CD4-positive, alpha-beta T cell (primary cell): Measurements from ENCODE around the gene RNF175. TPM values are rescaled to one million over a fixed set of nuclear protein-coding genes. Genes with fewer than 3 reads are reported as not detected.

Experiments used
- ATAC-seq: fragments of 200-7000 bp; cut with Tn5 transposase; one replicate; pipeline ENCODE4 v1.10.0; 2022; ENCODE audit warnings: mild to moderate bottlenecking; ENCODE audit not compliant: poor library complexity
- CTCF ChIA-PET: fragments of 350-600 bp; sonication (Branson Sonifier 250); formaldehyde crosslinking; loops from one replicate; lab custom pipeline; 2021; ENCODE audit warnings: antibody characterized with exemption, inconsistent platforms; lab: Charles Lee
- POLR2A ChIA-PET: fragments of 350-600 bp; sonication (Branson Sonifier 250); formaldehyde crosslinking; loops from one replicate; lab custom pipeline; 2021; ENCODE audit warnings: antibody characterized with exemption, inconsistent platforms; lab: Charles Lee
- DNase-seq, 14 experiments: peaks; one replicate each; pipeline ENCODE4 v3.0.0-alpha.2; 2013 to 2020; ENCODE audit warnings: mixed read lengths in 2 of 14
- H3K27ac ChIP-seq, 2 donors: one replicate each; pipeline versions ENCODE4 v1.5.1 to v1.7.0; 2013; ENCODE audit warnings: low read length in 2 of 2, low read depth in 1 of 2, mild to moderate bottlenecking in 1 of 2
- H3K27me3 ChIP-seq, 2 experiments: 1 replicate in 1 of 2; 2 replicates in 1 of 2; pipeline versions ENCODE4 v1.6.1 to v1.7.0; 2013; ENCODE audit warnings: low read length in 2 of 2, control low read depth in 1 of 2, mild to moderate bottlenecking in 1 of 2, moderate library complexity in 1 of 2; ENCODE audit not compliant: insufficient read depth in 2 of 2, control insufficient read depth in 1 of 2
- H3K36me3 ChIP-seq: one replicate; pipeline ENCODE4 v1.6.1; 2013; ENCODE audit warnings: low read length, control low read depth; ENCODE audit not compliant: insufficient read depth
- H3K4me1 ChIP-seq: one replicate; pipeline ENCODE4 v1.6.1; 2013; ENCODE audit warnings: low read length, control low read depth; ENCODE audit not compliant: insufficient read depth
- H3K4me3 ChIP-seq: one replicate; pipeline ENCODE4 v1.5.1; 2013; ENCODE audit warnings: mild to moderate bottlenecking, low read length, moderate library complexity
- H3K9me3 ChIP-seq, 2 experiments: 1 replicate in 1 of 2; 2 replicates in 1 of 2; pipeline versions ENCODE4 v1.6.1 to v1.7.0; 2013; ENCODE audit warnings: low read length in 2 of 2, mild to moderate bottlenecking in 2 of 2, control low read depth in 1 of 2, moderate library complexity in 1 of 2; ENCODE audit not compliant: control insufficient read depth in 1 of 2, insufficient read depth in 1 of 2
- H3K27ac Mint-ChIP-seq: one replicate; pipeline ENCODE4 v1.8.0; 2020; ENCODE audit warnings: mixed read lengths
- H3K27me3 Mint-ChIP-seq: one replicate; pipeline ENCODE4 v1.8.0; 2021; ENCODE audit warnings: mixed read lengths
- H3K36me3 Mint-ChIP-seq: one replicate; pipeline ENCODE4 v1.8.0; 2021; ENCODE audit warnings: low read depth, mixed read lengths
- H3K4me1 Mint-ChIP-seq: one replicate; pipeline ENCODE4 v1.8.0; 2021; ENCODE audit warnings: low read depth, mixed read lengths
- H3K4me3 Mint-ChIP-seq: one replicate; pipeline ENCODE4 v1.8.0; 2020; ENCODE audit warnings: mild to moderate bottlenecking, mixed read lengths
- H3K9me3 Mint-ChIP-seq: one replicate; pipeline ENCODE4 v1.8.0; 2020; ENCODE audit warnings: mixed read lengths
- CTCF ChIP-seq: fragments of 200-600 bp; IDR thresholded peaks from one replicate; pipeline ENCODE4 v1.8.0; 2022; ENCODE audit warnings: antibody characterized with exemption, mild to moderate bottlenecking
- intact Hi-C, 2 experiments: fragments of 100-400 bp; cut with DNase I in 1 of 2; cut with micrococcal nuclease in 1 of 2; formaldehyde crosslinking; loops; one replicate each; pipeline versions ENCODE4 v1.15.1 to v1.9.0; 2023 to 2025; cut with DNase I, micrococcal nuclease
- total RNA-seq, 174 experiments: library from RNA in 2 of 174; stranded (reverse) in 2 of 174; gene quantifications; one replicate each; pipeline ENCODE4 v1.2.3 and lab custom pipeline; 2021 to 2026

The RNF175 gene
- total RNA-seq, 2 experiments from 2014 or later = 1.4 to 1.8 TPM

DNA sequence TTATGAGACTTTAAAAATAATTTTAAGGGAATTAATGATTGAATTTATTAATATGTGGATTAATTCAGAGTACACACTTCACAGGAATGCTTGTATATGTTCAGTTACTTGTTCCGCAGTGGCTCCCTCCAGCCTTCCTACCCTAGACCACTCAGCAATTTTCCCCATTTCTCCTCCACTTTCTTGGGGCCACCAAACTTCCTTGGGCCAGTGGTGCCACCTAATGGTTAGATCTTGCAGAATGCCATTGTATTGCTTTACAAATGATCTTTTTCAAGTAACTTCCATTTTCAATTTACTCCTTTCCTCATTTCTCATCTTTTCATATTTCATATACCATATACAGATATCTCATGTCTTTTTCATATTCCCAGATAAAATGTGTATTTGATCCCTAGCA lies 3.6 kb upstream of the RNF175 start:
- Histone ChIP-seq H3K4me1 (peaks cover 11% of the 10 kb centered on the region), H3K36me3 (no peaks in the 10 kb centered on the region), H3K27me3 (peaks cover 5 to 42% of the 10 kb centered on the region in 2 experiments), H3K27ac (no peak overlapping the region), H3K9me3 (no peaks in the 10 kb centered on the region), H3K4me3 (no peak overlapping the region)
- CTCF ChIA-PET = no interaction called here
- peak overlapping the region; percentile 57 for H3K4me3 Mint-ChIP-seq
- ATAC-seq (no peak), DNase-seq (no peak)
- H3K9me3 Mint-ChIP-seq = no peaks in the 10 kb centered on the region
- H3K4me1 Mint-ChIP-seq = peaks cover 9% of the 10 kb centered on the region
- TF ChIP-seq CTCF = no peak
- H3K36me3 Mint-ChIP-seq = no peaks in the 10 kb centered on the region
- no peak overlapping the region for H3K27ac Mint-ChIP-seq
- POLR2A ChIA-PET = no interaction called here
- intact Hi-C loops = no loop called here
- peaks cover 44% of the 10 kb centered on the region for H3K27me3 Mint-ChIP-seq

GRCh38 chr4:153758688-153759406 lies 977 bp downstream of the RNF175 start:
- no peak overlapping the region for H3K27ac ChIP-seq
- H3K27me3 ChIP-seq = peaks cover 0 to 29% of the 10 kb centered on the region in 2 experiments
- peaks cover 40% of the 10 kb centered on the region for H3K27me3 Mint-ChIP-seq
- peaks cover 17% of the 10 kb centered on the region for H3K4me1 ChIP-seq
- peak overlapping the region; percentile 14 for H3K4me3 ChIP-seq
- intact Hi-C loops = loop anchor here in 1 of 2 experiments (10.0 kb wide), 1 partner anchor 324 kb away; no protein-coding TSS in a partner anchor
- CTCF ChIA-PET = no interaction called here
- no peak for TF ChIP-seq CTCF
- H3K9me3 Mint-ChIP-seq = no peaks in the 10 kb centered on the region
- H3K4me1 Mint-ChIP-seq = peaks cover 47% of the 10 kb centered on the region
- no peaks in the 10 kb centered on the region for H3K36me3 ChIP-seq
- no peaks in the 10 kb centered on the region for H3K36me3 Mint-ChIP-seq
- POLR2A ChIA-PET = interaction anchor here (1.0 kb wide), 1 partner anchor 27 kb away, joined by 3 read pairs; no protein-coding TSS in a partner anchor
- no peak for DNase-seq
- no peak for ATAC-seq
- peak overlapping the region; percentile 47 for H3K27ac Mint-ChIP-seq
- H3K9me3 ChIP-seq = no peaks in the 10 kb centered on the region
- peak overlapping the region; percentile 80 for H3K4me3 Mint-ChIP-seq

- no peak overlapping the region for H3K27ac ChIP-seq
- Mint-ChIP-seq H3K9me3 (no peaks in the 10 kb centered on the region), H3K36me3 (no peaks in the 10 kb centered on the region), H3K4me3 (peak overlapping the region; percentile 80), H3K27me3 (peaks cover 33% of the 10 kb centered on the region), H3K27ac (peak overlapping the region; percentile 47), H3K4me1 (peaks cover 47% of the 10 kb centered on the region)
- H3K27me3 ChIP-seq = peaks cover 0 to 29% of the 10 kb centered on the region in 2 experiments
- CTCF ChIA-PET = no interaction called here
- H3K9me3 ChIP-seq = no peaks in the 10 kb centered on the region
- POLR2A ChIA-PET = interaction anchor here (1.0 kb wide), 1 partner anchor 28 kb away, joined by 3 read pairs; no protein-coding TSS in a partner anchor
- peaks cover 17% of the 10 kb centered on the region for H3K4me1 ChIP-seq
- DNase-seq (no peak), ATAC-seq (no peak)
- intact Hi-C loops = loop anchor here in 1 of 2 experiments (10.0 kb wide), 1 partner anchor 323 kb away; no protein-coding TSS in a partner anchor
- no peak for TF ChIP-seq CTCF
- H3K4me3 ChIP-seq = no peak overlapping the region
- H3K36me3 ChIP-seq = no peaks in the 10 kb centered on the region
These were observed 1.7 kb downstream of the RNF175 start for GRCh38 chr4:153758136-153758535.
